Fibroblast of villous mesenchyme (primary cell): ENCODE measurements around the gene XDH. TPM values are rescaled to one million over a fixed set of nuclear protein-coding genes. Genes with fewer than 3 reads are reported as not detected.
A peak's percentile ranks its signal among the peaks of the same experiment; 100 is the strongest.

Experiments
- DNase-seq: peaks from one replicate; pipeline ENCODE4 v3.0.0-alpha.2; 2010; ENCODE audit warnings: low read depth
- H3K4me3 ChIP-seq: 2 replicates; pipeline ENCODE4 v1.5.1; 2011; ENCODE audit warnings: low read depth, mild to moderate bottlenecking, low read length
- total RNA-seq: library from RNA; depleted of rRNA; stranded (reverse); fragments of >200 nt; gene quantifications from 2 replicates; pipeline ENCODE4 v1.2.3, GENCODE V29; 2012
- TF ChIP-seq, protein P1 (sequence below): IDR thresholded peaks from 2 replicates; pipeline ENCODE4 v1.5.1; 2012; ENCODE audit warnings: low read depth, mild to moderate bottlenecking, low read length; ENCODE audit not compliant: insufficient read depth

XDH gene
- total RNA-seq, 1 donor = 0.43 TPM

DNA sequence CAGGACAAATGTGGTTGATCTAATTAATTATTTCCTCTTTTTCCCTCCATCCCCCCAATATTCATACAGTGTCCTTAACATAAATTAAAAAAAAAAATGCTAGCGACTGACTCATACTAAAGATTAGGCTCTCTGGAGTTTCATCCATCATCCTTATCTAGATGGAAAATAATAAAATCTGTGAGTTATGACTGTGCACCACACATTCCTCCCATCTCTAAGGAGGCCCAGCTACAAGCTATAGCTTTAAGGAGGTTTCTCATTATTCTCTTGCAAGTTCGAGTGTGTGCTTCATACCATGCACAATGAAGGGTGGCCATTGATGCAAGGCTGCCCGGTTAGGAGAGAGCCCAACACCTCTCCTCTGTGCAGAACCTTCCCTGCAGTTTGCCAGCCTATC is 77.3 kb downstream of the XDH start:
- peak; percentile 57 for DNase-seq
- TF ChIP-seq, protein P1, sequence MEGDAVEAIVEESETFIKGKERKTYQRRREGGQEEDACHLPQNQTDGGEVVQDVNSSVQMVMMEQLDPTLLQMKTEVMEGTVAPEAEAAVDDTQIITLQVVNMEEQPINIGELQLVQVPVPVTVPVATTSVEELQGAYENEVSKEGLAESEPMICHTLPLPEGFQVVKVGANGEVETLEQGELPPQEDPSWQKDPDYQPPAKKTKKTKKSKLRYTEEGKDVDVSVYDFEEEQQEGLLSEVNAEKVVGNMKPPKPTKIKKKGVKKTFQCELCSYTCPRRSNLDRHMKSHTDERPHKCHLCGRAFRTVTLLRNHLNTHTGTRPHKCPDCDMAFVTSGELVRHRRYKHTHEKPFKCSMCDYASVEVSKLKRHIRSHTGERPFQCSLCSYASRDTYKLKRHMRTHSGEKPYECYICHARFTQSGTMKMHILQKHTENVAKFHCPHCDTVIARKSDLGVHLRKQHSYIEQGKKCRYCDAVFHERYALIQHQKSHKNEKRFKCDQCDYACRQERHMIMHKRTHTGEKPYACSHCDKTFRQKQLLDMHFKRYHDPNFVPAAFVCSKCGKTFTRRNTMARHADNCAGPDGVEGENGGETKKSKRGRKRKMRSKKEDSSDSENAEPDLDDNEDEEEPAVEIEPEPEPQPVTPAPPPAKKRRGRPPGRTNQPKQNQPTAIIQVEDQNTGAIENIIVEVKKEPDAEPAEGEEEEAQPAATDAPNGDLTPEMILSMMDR = no peak
- H3K4me3 ChIP-seq = no peak overlapping the region

DNA sequence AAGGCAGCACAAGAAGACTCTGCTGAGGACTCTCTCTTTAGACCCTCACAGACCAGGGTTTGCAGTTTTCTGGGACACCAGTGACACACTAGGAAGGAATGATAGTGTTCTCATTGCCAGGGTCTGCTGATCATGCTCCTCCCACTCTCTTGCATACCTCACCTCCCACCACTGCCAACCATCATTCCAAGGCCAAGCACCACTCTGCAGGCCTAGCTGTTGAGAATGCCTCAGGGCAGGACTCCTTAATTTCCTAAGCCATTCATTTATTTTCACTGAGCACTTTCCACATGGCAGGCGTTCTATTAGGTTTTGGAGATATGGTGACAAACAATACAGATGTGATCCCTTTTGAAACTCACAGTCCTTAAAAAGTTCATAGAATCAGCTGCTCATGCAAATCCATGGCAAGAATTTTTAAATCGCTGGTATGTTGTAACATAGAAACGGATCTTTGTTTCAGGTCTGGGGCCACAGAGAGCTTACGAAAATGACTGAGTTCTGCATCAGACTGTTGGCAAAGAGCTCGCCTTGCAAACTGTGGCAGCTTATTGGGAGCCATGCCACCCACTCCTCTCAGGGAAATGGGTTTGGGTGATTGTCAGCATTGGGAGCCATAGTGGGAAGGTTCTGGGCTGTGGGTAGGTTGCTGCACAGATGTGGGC is 78.5 kb downstream of the XDH start:
- TF ChIP-seq, protein P1 = no peak
- H3K4me3 ChIP-seq = no peak overlapping the region
- DNase-seq = no peak

DNA sequence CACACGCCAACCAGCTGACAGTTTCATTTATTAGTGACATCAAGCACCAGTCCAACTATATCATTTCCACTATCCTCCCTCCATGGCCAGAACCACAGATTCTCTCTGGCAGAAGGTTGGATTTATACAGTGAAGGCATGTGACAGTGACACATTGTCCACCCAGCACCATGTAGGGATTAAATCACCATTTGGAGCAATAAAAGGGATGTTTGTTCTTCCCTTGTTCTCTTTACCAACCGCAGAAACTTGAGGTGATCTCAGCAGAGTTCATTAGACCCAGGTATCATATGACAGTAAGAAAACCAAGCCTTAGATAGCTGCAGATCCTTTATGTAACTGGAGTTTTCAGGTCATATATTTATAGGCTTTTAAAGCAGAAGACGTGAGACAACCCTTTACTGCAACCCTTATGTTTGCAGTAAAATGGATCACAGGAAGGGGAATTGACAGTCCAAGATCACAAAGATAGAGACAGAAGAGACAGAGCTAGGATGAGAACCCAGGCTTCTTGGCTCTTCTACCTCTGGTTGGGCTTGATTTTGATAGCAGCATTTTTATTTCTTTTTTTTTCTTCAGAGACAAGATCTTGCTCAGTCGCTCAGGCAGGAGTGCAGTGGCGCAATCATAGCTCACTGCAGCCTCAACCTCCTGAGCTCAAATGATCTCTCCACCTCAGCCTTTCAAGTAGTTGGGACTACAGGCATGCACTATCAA is 80.1 kb downstream of the XDH start:
- H3K4me3 ChIP-seq = no peak overlapping the region
- DNase-seq = no peak

DNA sequence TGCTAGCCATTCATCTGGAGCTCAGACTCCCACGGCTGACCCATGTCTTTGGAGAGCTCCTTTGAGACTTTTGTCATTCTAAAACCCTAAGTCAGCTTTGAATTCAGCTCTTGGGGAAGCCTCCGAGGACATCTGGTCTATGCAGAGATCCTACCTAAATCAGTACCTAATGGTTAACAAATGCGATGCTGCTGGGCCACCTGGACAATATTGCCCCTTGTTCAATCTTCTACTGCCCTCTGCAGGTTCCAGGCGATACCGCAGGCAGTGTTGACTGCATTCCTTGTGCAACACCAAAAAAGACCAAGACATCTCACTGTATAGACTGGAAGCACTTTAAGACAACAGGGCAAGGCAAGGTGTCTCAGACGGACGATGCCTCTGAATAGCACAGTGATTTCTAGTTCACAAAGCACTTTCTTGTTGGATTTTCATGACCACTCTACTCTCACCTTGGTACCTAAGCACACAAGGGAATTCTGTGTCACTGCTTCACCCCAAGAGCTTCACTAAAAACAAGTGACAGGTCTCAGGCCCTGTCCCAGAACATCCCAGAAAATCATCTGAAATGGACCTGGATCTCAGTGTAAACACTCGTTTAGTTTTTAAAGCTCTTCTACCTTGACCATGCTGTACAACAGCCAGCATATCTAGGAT is 80.9 kb downstream of the XDH start:
- H3K4me3 ChIP-seq = no peak overlapping the region
- TF ChIP-seq, protein P1 = peak; percentile 97
- peak; percentile 82 for DNase-seq

More for the DNA sequence above, 80.1 kb downstream of the XDH start:
- TF ChIP-seq, protein P1 = no peak

DNA sequence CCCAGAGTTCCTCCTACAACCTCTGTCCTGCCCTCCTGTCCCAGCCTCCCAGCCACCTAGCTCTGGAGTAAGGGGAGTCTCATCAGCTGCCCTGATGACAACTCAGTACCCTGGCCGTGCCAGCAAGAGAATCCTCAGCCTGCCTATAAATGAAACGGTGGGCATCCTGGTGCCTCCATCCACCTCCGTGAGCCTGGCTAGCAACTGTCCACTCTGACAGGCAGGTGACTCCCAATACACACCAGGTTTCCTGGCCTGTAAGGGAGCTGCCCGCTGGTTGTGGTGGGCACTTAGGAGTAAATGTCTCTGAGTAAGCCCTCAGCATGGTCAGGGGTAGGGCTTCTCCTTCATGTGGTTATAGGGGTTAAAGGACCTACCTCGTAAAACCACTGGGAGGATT is 81.5 kb downstream of the XDH start:
- no peak for DNase-seq
- TF ChIP-seq, protein P1 = no peak
- H3K4me3 ChIP-seq = no peak overlapping the region

DNA sequence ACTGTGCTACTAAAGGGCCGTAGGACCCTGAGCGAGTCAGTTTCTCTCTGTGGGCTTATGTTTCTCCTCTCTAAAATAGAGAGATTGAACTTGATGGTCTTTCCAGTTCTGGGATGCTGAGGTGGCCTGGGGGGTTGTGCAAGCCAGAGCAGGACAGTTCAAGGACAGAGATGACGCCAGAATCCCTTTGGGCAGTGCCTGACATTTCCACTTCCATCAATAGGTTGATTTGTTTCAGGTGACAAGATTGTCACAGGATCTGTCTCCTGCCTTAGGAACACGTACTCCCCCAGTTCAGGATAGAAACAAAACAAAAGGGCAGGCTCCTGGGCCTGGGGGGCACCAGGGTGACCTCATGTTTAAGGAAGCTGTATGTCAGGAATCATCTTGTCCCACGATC is 82.0 kb downstream of the XDH start:
- TF ChIP-seq, protein P1 = no peak
- no peak for DNase-seq
- H3K4me3 ChIP-seq = no peak overlapping the region
